Prostate gland (tissue), 2 donors: Measurements from ENCODE around the gene RBM15B. TPM values are rescaled to one million over a fixed set of nuclear protein-coding genes. Genes with fewer than 3 reads are reported as not detected.

Source experiments
- DNase-seq: peaks from one replicate; pipeline ENCODE4 v3.0.0-alpha.2; 2019; ENCODE audit warnings: low spot score
- H3K27ac ChIP-seq, 2 donors: fragments of 200-600 bp; sonication (generic); 2 replicates each; pipeline ENCODE4 v1.5.1; 2017 to 2019
- H3K27me3 ChIP-seq: fragments of 200-600 bp; sonication (generic); replicated peaks from 2 replicates; pipeline ENCODE4 v1.5.1; 2019; ENCODE audit not compliant: insufficient read depth
- H3K36me3 ChIP-seq, 2 donors: fragments of 200-600 bp; sonication (generic); 1 replicate in 1 of 2; 2 replicates in 1 of 2; pipeline versions ENCODE4 v1.5.1 to v1.8.1; 2017 to 2019
- H3K4me1 ChIP-seq: fragments of 200-600 bp; sonication (generic); replicated peaks from 2 replicates; pipeline ENCODE4 v1.5.1; 2019
- H3K4me3 ChIP-seq, 2 donors: fragments of 200-600 bp; sonication (generic); 2 replicates each; pipeline ENCODE4 v1.5.1; 2017 to 2019
- H3K9me3 ChIP-seq: fragments of 200-600 bp; sonication (generic); 2 replicates; pipeline ENCODE4 v1.5.1; 2017
- CTCF ChIP-seq, 4 experiments: fragments of 200-600 bp in 2 of 4; fragments of 450-650 bp in 2 of 4; sonication (generic) in 2 of 4; IDR thresholded peaks; 1 replicate in 3 of 4; 2 replicates in 1 of 4; pipeline ENCODE4 v1.5.1; 2016 to 2019; ENCODE audit warnings: antibody characterized with exemption in 4 of 4, mild to moderate bottlenecking in 2 of 4, moderate library complexity in 2 of 4
- POLR2A ChIP-seq: fragments of 450-650 bp; IDR thresholded peaks from one replicate; pipeline ENCODE4 v1.6.1; 2016; ENCODE audit warnings: antibody characterized with exemption, mild to moderate bottlenecking
- POLR2AphosphoS5 ChIP-seq: sonication (generic); formaldehyde crosslinking; IDR thresholded peaks from one replicate; pipeline ENCODE4 v1.6.1; 2017; ENCODE audit warnings: antibody characterized with exemption
- whole genome bisulfite sequencing: methylation state at CpG from one replicate; pipeline ENCODE4 v1.1.5; 2018; 5-methylcytosine and 5-hydroxymethylcytosine counted together
- intact Hi-C: fragments of 100-400 bp; cut with DNase I; formaldehyde crosslinking; loops from one replicate; pipeline ENCODE4 v1.14.2; 2022
- total RNA-seq, 2 donors: library from RNA; depleted of rRNA; stranded (reverse); fragments of >200 nt; gene quantifications; one replicate each; pipeline ENCODE4 v1.1.0, GENCODE V29; 2016

RBM15B gene
- total RNA-seq, 2 donors from 2014 or later = 34.1 to 40.1 TPM

DNA sequence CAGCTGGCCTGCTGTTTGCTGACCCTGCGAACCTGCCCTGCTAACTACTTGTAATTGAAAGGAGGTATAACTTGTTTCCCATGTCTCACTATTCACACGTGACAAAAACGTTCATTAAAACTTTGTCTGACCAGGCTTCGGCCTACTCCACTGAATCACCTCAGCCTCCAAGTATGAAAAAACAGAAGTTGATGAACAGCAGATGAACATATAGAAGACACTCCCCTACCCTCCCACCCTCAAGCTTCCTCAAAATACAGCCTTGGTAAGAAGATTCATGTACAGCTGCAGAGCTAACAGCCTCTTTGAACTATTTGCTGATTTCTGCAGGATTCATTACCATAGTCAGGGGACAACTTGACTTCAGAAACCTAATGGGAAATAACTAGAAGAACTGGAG lies 10.7 kb downstream of the RBM15B start:
- no peak for DNase-seq
- H3K9me3 ChIP-seq = no peaks in the 10 kb centered on the region
- H3K4me3 ChIP-seq = no peak overlapping the region
- H3K27me3 ChIP-seq = no peaks in the 10 kb centered on the region
- intact Hi-C loops = loop anchor here (10.0 kb wide), 1 partner anchor 1057 kb away; the partner anchor contains the start of genes RASSF1 and ZMYND10
- no peak overlapping the region for H3K27ac ChIP-seq
- no peaks in the 10 kb centered on the region for H3K4me1 ChIP-seq
- peaks cover 0 to 4% of the 10 kb centered on the region in 2 donors for H3K36me3 ChIP-seq
- TF ChIP-seq CTCF (IDR thresholded peaks at IDR 0.05) (no peak), POLR2A (no peak), POLR2AphosphoS5 (no peak)
- WGBS = 86% methylated on average over 4 of the region's 4 CpGs

- DNase-seq = no peak
- Histone ChIP-seq H3K4me3 (no peak overlapping the region), H3K36me3 (peaks cover 0 to 4% of the 10 kb centered on the region in 2 donors), H3K9me3 (no peaks in the 10 kb centered on the region), H3K4me1 (no peaks in the 10 kb centered on the region), H3K27ac (no peak overlapping the region), H3K27me3 (no peaks in the 10 kb centered on the region)
- intact Hi-C loops = loop anchor here (10.0 kb wide), 1 partner anchor 1059 kb away; the partner anchor contains the start of genes RASSF1 and ZMYND10
- TF ChIP-seq CTCF (IDR thresholded peaks at IDR 0.05) (no peak), POLR2A (no peak), POLR2AphosphoS5 (no peak)
Measured at GRCh38 chr3:51403675-51404074, 12.6 kb downstream of the RBM15B start.

GRCh38 chr3:51408021-51408420 lies 16.9 kb downstream of the RBM15B start:
- Histone ChIP-seq H3K4me1 (no peaks in the 10 kb centered on the region), H3K36me3 (peaks cover 0 to 1% of the 10 kb centered on the region in 2 donors), H3K4me3 (no peak overlapping the region), H3K9me3 (no peaks in the 10 kb centered on the region), H3K27ac (no peak overlapping the region), H3K27me3 (no peaks in the 10 kb centered on the region)
- 59% methylated on average over 2 of the region's 2 CpGs for WGBS
- TF ChIP-seq POLR2A (no peak), CTCF (IDR thresholded peaks at IDR 0.05) (no peak), POLR2AphosphoS5 (no peak)
- intact Hi-C loops = loop anchor here (10.0 kb wide), 1 partner anchor 1063 kb away; the partner anchor contains the start of genes RASSF1 and ZMYND10
- no peak for DNase-seq

- Histone ChIP-seq H3K36me3 (no peaks in the 10 kb centered on the region), H3K9me3 (no peaks in the 10 kb centered on the region), H3K4me1 (no peaks in the 10 kb centered on the region), H3K4me3 (no peak overlapping the region), H3K27ac (no peak overlapping the region), H3K27me3 (no peaks in the 10 kb centered on the region)
- 86% methylated on average over 2 of the region's 2 CpGs for WGBS
- DNase-seq = no peak
- intact Hi-C loops = loop anchor here (10.0 kb wide), 1 partner anchor 1064 kb away; the partner anchor contains the start of genes RASSF1 and ZMYND10
- TF ChIP-seq POLR2AphosphoS5 = no peak
- no peak for TF ChIP-seq CTCF (IDR thresholded peaks at IDR 0.05)
- TF ChIP-seq POLR2A = no peak
Measured at GRCh38 chr3:51408813-51409212, 17.7 kb downstream of the RBM15B start.

DNA sequence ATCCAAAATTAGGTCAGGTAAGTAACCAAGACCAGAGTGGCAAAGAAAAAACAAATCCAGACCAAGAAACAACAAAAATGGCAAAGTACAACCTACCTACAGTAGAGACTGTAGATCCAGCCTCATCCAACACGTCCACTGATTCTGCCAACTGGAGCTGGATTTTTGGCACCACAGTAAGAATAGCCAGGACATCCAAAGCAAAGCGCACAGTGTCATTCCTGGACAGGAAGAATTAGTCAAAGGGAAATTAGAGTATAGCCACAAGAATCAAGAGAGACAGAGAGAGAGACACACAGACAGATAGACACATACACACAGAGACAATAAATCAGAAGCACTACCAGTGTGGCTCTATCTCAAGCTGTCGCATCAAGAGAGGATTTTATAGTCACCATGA lies 31.1 kb downstream of the RBM15B start:
- intact Hi-C loops = no loop called here
- H3K4me1 ChIP-seq = no peaks in the 10 kb centered on the region
- no peak for TF ChIP-seq CTCF (IDR thresholded peaks at IDR 0.05)
- TF ChIP-seq POLR2AphosphoS5 = no peak
- TF ChIP-seq POLR2A = no peak
- no peaks in the 10 kb centered on the region for H3K9me3 ChIP-seq
- WGBS = 96% methylated on average over 3 of the region's 3 CpGs
- no peak overlapping the region for H3K4me3 ChIP-seq
- no peaks in the 10 kb centered on the region for H3K27me3 ChIP-seq
- no peak overlapping the region for H3K27ac ChIP-seq
- DNase-seq = no peak
- peaks cover 6 to 10% of the 10 kb centered on the region in 2 donors for H3K36me3 ChIP-seq
